Measurements from ENCODE around the gene RNF31.

- TF ChIP-seq POLR2A (IDR thresholded peaks at IDR 0.05) (no peak), CTCF (IDR thresholded peaks at IDR 0.05) (no peak), EP300 (IDR thresholded peaks at IDR 0.05; ENCODE audit: low read depth) (no peak)
These were observed 35.0 kb downstream of the RNF31 start for GRCh38 chr14:24182110-24182882.

Data from transverse colon (tissue), 3 donors.